B cell (primary cell): Measurements from ENCODE around the gene STX2. TPM values are rescaled to one million over a fixed set of nuclear protein-coding genes. Genes with fewer than 3 reads are reported as not detected.

Source experiments
- ATAC-seq: fragments of 200-7000 bp; cut with Tn5 transposase; one replicate; pipeline ENCODE4 v1.10.0; 2021; ENCODE audit warnings: low read depth, mild to moderate bottlenecking, moderate number of reproducible peaks, moderate library complexity
- CTCF ChIA-PET: fragments of 350-600 bp; sonication (Branson Sonifier 250); formaldehyde crosslinking; loops from one replicate; lab custom pipeline; 2021; ENCODE audit warnings: antibody characterized with exemption, inconsistent platforms; lab: Charles Lee
- POLR2A ChIA-PET: fragments of 350-600 bp; sonication (Branson Sonifier 250); formaldehyde crosslinking; loops from one replicate; lab custom pipeline; 2021; ENCODE audit warnings: antibody characterized with exemption; lab: Charles Lee
- DNase-seq: peaks from one replicate; pipeline ENCODE4 v3.0.0; 2013
- H2AFZ ChIP-seq: 2 replicates; pipeline ENCODE4 v1.6.1; 2012; ENCODE audit warnings: mild to moderate bottlenecking, low read depth, low read length; ENCODE audit not compliant: insufficient read depth, poor library complexity, severe bottlenecking
- H3K27ac ChIP-seq, 2 donors: 1 replicate in 1 of 2; 2 replicates in 1 of 2; pipeline ENCODE4 v1.5.1; 2012 to 2013; ENCODE audit warnings: low read length in 2 of 2, mild to moderate bottlenecking in 2 of 2, moderate library complexity in 1 of 2
- H3K27me3 ChIP-seq, 4 experiments: fragments of 200-600 bp in 1 of 4; sonication (generic) in 1 of 4; replicated peaks in 1 of 4; 1 replicate in 2 of 4; 2 replicates in 2 of 4; pipeline versions ENCODE4 v1.6.1 to v1.7.0; 2013 to 2016; ENCODE audit warnings: low read length in 3 of 4, mild to moderate bottlenecking in 2 of 4, mixed read lengths in 1 of 4, moderate library complexity in 1 of 4; ENCODE audit not compliant: insufficient read depth in 4 of 4, control insufficient read depth in 3 of 4; ENCODE audit errors: control extremely low read depth in 1 of 4
- H3K36me3 ChIP-seq, 2 experiments: replicated peaks in 1 of 2; 1 replicate in 1 of 2; 2 replicates in 1 of 2; pipeline versions ENCODE4 v1.6.1 to v1.7.1; 2013; ENCODE audit warnings: low read length in 1 of 2; ENCODE audit not compliant: insufficient read depth in 2 of 2, control insufficient read depth in 1 of 2; ENCODE audit errors: control extremely low read depth in 1 of 2, extremely low read depth in 1 of 2
- H3K4me1 ChIP-seq, 2 donors: fragments of 200-600 bp in 1 of 2; sonication (generic) in 1 of 2; 1 replicate in 1 of 2; 2 replicates in 1 of 2; pipeline versions ENCODE4 v1.5.1 to v1.6.1; 2013 to 2017; ENCODE audit warnings: low read length in 2 of 2; ENCODE audit not compliant: control insufficient read depth in 2 of 2, insufficient read depth in 2 of 2
- H3K4me2 ChIP-seq: replicated peaks from 2 replicates; pipeline ENCODE3; 2012; ENCODE audit warnings: mild to moderate bottlenecking, low read depth, low read length; ENCODE audit not compliant: poor library complexity, severe bottlenecking
- H3K4me3 ChIP-seq, 5 experiments: fragments of 200-600 bp in 1 of 5; sonication (generic) in 1 of 5; 1 replicate in 3 of 5; 2 replicates in 2 of 5; pipeline versions ENCODE4 v1.5.1 to v1.7.0; 2011 to 2016; ENCODE audit warnings: low read length in 4 of 5, mild to moderate bottlenecking in 4 of 5, low read depth in 2 of 5, control low read depth in 1 of 5, moderate library complexity in 1 of 5; ENCODE audit not compliant: insufficient read depth in 1 of 5; ENCODE audit errors: control extremely low read depth in 1 of 5, extremely low read depth in 1 of 5
- H3K79me2 ChIP-seq: fragments of 200-600 bp; sonication (generic); one replicate; pipeline ENCODE4 v1.6.0; 2016; ENCODE audit warnings: low read length; ENCODE audit not compliant: control insufficient read depth, insufficient read depth
- H3K9ac ChIP-seq: fragments of 200-600 bp; sonication (generic); 2 replicates; pipeline ENCODE4 v1.6.1; 2017; ENCODE audit warnings: mild to moderate bottlenecking, low read length, moderate library complexity
- H3K9me3 ChIP-seq, 3 donors: one replicate each; pipeline versions ENCODE4 v1.6.1 to v1.7.1; 2013; ENCODE audit warnings: low read length in 2 of 3; ENCODE audit not compliant: control insufficient read depth in 2 of 3, insufficient read depth in 1 of 3; ENCODE audit errors: control extremely low read depth in 1 of 3
- H4K20me1 ChIP-seq: 2 replicates; pipeline ENCODE4 v1.6.0; 2012; ENCODE audit warnings: mild to moderate bottlenecking, low read length; ENCODE audit not compliant: insufficient read depth, control insufficient read depth, poor library complexity, severe bottlenecking
- H3K27ac Mint-ChIP-seq: one replicate; pipeline ENCODE4 v1.8.0; 2021; ENCODE audit warnings: mixed read lengths
- H3K27me3 Mint-ChIP-seq: one replicate; pipeline ENCODE4 v1.8.0; 2021; ENCODE audit warnings: mixed read lengths
- H3K4me1 Mint-ChIP-seq: one replicate; pipeline ENCODE4 v1.8.0; 2021; ENCODE audit warnings: mixed read lengths
- H3K4me3 Mint-ChIP-seq: one replicate; pipeline ENCODE4 v1.8.0; 2021; ENCODE audit warnings: mixed read lengths
- H3K9me3 Mint-ChIP-seq: one replicate; pipeline ENCODE4 v1.8.0; 2022; ENCODE audit warnings: mixed read lengths; ENCODE audit not compliant: insufficient read depth
- CTCF ChIP-seq: fragments of 200-600 bp; IDR thresholded peaks from one replicate; pipeline ENCODE4 v1.8.0; 2022; ENCODE audit warnings: antibody characterized with exemption, mild to moderate bottlenecking
- EZH2 ChIP-seq: IDR thresholded peaks from 2 replicates; pipeline ENCODE4 v1.6.1; 2012; ENCODE audit warnings: borderline replicate concordance, low read depth, mild to moderate bottlenecking, moderate library complexity, low read length; ENCODE audit not compliant: insufficient read depth, poor library complexity, severe bottlenecking
- WGBS: methylation state at CpG from one replicate; pipeline ENCODE4 v1.1.5; 2013; ENCODE audit warnings: missing lambda C conversion rate; ENCODE audit not compliant: insufficient coverage; 5-methylcytosine and 5-hydroxymethylcytosine counted together
- intact Hi-C: fragments of 100-400 bp; cut with micrococcal nuclease; formaldehyde crosslinking; loops from one replicate; pipeline ENCODE4 v1.10.0; 2022
- polyA plus RNA-seq: library from polyadenylated mRNA; depleted of rRNA; stranded (reverse); fragments of >200 nt; gene quantifications from 2 replicates; pipeline ENCODE4 v1.2.3, GENCODE V29; 2012
- total RNA-seq, 2 donors: library from RNA; stranded (reverse); fragments of 120-200 nt in 1 of 2; gene quantifications; 1 replicate in 1 of 2; 2 replicates in 1 of 2; pipeline versions ENCODE4 v1.2.3 to v1.2.4, GENCODE V29; 2013 to 2022

STX2 gene
- total and polyA plus RNA-seq, 2 donors (not counting 1 experiment from before 2014, with no cell fraction given), result 12.7 to 19.8 TPM

- no peak overlapping the region for H3K27ac Mint-ChIP-seq
- H3K4me3 ChIP-seq, result no peak overlapping the region
- H3K4me3 Mint-ChIP-seq, result no peak overlapping the region
- no peak for TF ChIP-seq CTCF
- no peak for TF ChIP-seq EZH2
- H3K27me3 Mint-ChIP-seq, result no peaks in the 10 kb centered on the region
- no peaks in the 10 kb centered on the region for H3K79me2 ChIP-seq
- H2AFZ ChIP-seq, result no peak overlapping the region
- ChIA-PET POLR2A (no interaction called here), CTCF (no interaction called here)
- DNase-seq (no peak), ATAC-seq (no peak)
- H3K4me2 ChIP-seq, result no peak overlapping the region
- H3K4me1 ChIP-seq, result no peaks in the 10 kb centered on the region
- H3K4me1 Mint-ChIP-seq, result peaks cover 6% of the 10 kb centered on the region
- no peaks in the 10 kb centered on the region for H3K27me3 ChIP-seq
- H3K27ac ChIP-seq, result no peak overlapping the region
- H4K20me1 ChIP-seq, result no peaks in the 10 kb centered on the region
- WGBS, result no CpG with 5 or more reads among the region's 3 CpGs
- intact Hi-C loops, result no loop called here
- H3K9ac ChIP-seq, result no peak overlapping the region
- H3K9me3 ChIP-seq, result no peaks in the 10 kb centered on the region
- no peaks in the 10 kb centered on the region for H3K9me3 Mint-ChIP-seq
- peaks cover 0 to 15% of the 10 kb centered on the region in 2 experiments for H3K36me3 ChIP-seq
Observed at GRCh38 chr12:130793554-130793849, 45.5 kb downstream of the STX2 start.

- TF ChIP-seq EZH2, result no peak
- no peak for TF ChIP-seq CTCF
- no peak overlapping the region for H3K27ac ChIP-seq
- ChIA-PET CTCF (no interaction called here), POLR2A (no interaction called here)
- H3K4me2 ChIP-seq, result no peak overlapping the region
- H3K27me3 ChIP-seq, result no peaks in the 10 kb centered on the region
- Mint-ChIP-seq H3K4me3 (no peak overlapping the region), H3K9me3 (no peaks in the 10 kb centered on the region), H3K27me3 (no peaks in the 10 kb centered on the region), H3K4me1 (peaks cover 6% of the 10 kb centered on the region), H3K27ac (no peak overlapping the region)
- H3K79me2 ChIP-seq, result no peaks in the 10 kb centered on the region
- H3K9ac ChIP-seq, result no peak overlapping the region
- ATAC-seq, result no peak
- H3K9me3 ChIP-seq, result no peaks in the 10 kb centered on the region
- peaks cover 0 to 15% of the 10 kb centered on the region in 2 experiments for H3K36me3 ChIP-seq
- no peaks in the 10 kb centered on the region for H3K4me1 ChIP-seq
- no peak overlapping the region for H3K4me3 ChIP-seq
- no peaks in the 10 kb centered on the region for H4K20me1 ChIP-seq
- no peak for DNase-seq
- 91% methylated on average over 18 of the region's 20 CpGs for WGBS
- intact Hi-C loops, result no loop called here
- H2AFZ ChIP-seq, result no peak overlapping the region
Observed at GRCh38 chr12:130792821-130793553, 46.1 kb downstream of the STX2 start.
